ENCODE data around the gene LLGL2. TPM values are rescaled to one million over a fixed set of nuclear protein-coding genes. Genes with fewer than 3 reads are reported as not detected.
"Not testable (repeated sequence)": the region's sequence is repeated elsewhere in the genome, so short reads cannot be mapped to it uniquely, and the experiment has no call there.

Gene LLGL2
- total RNA-seq, 1 donor from 2014 or later: 2.0 TPM

GRCh38 chr17:75518983-75519537, 6.4 kb upstream of the LLGL2 start:
- peaks cover 39% of the 10 kb centered on the region for H3K4me1 ChIP-seq
- intact Hi-C loops (cut with micrococcal nuclease): loop anchor here (10.0 kb wide), 1 partner anchor 94 kb away; no protein-coding TSS in a partner anchor
- H3K4me3 ChIP-seq: no peak overlapping the region
- DNase-seq: no peak
- no peaks in the 10 kb centered on the region for H3K9me3 ChIP-seq (replicated peaks)
- H3K27me3 ChIP-seq (ENCODE audit: low read depth): no peaks in the 10 kb centered on the region
- H3K27ac ChIP-seq (replicated peaks): no peak overlapping the region
- peaks cover 13% of the 10 kb centered on the region for H3K36me3 ChIP-seq
- TF ChIP-seq CTCF (IDR thresholded peaks at IDR 0.05; ENCODE audit: borderline replicate concordance): no peak

- H3K27ac ChIP-seq (replicated peaks); intact Hi-C loops (cut with micrococcal nuclease); H3K27me3 ChIP-seq (ENCODE audit: low read depth); DNase-seq; H3K9me3 ChIP-seq (replicated peaks); H3K4me3 ChIP-seq: not testable (repeated sequence)
- peaks cover 13% of the 10 kb centered on the region for H3K36me3 ChIP-seq
- peaks cover 36% of the 10 kb centered on the region for H3K4me1 ChIP-seq
These were observed 5.1 kb upstream of the LLGL2 start for GRCh38 chr17:75520413-75520812.

GRCh38 chr17:75521290-75521689, 4.2 kb upstream of the LLGL2 start:
- intact Hi-C loops (cut with micrococcal nuclease): no loop called here
- no peak overlapping the region for H3K27ac ChIP-seq (replicated peaks)
- peaks cover 35% of the 10 kb centered on the region for H3K4me1 ChIP-seq
- H3K27me3 ChIP-seq (ENCODE audit: low read depth): no peaks in the 10 kb centered on the region
- no peak for DNase-seq
- H3K36me3 ChIP-seq: peaks cover 13% of the 10 kb centered on the region
- H3K4me3 ChIP-seq: no peak overlapping the region
- no peaks in the 10 kb centered on the region for H3K9me3 ChIP-seq (replicated peaks)
- TF ChIP-seq CTCF (IDR thresholded peaks at IDR 0.05; ENCODE audit: borderline replicate concordance): no peak

- Histone ChIP-seq H3K27ac (replicated peaks) (no peak overlapping the region), H3K9me3 (replicated peaks) (no peaks in the 10 kb centered on the region), H3K4me1 (peaks cover 33% of the 10 kb centered on the region), H3K36me3 (peaks cover 13% of the 10 kb centered on the region), H3K4me3 (no peak overlapping the region), H3K27me3 (ENCODE audit: low read depth) (no peaks in the 10 kb centered on the region)
- DNase-seq: no peak
- intact Hi-C loops (cut with micrococcal nuclease): no loop called here
- TF ChIP-seq CTCF (IDR thresholded peaks at IDR 0.05; ENCODE audit: borderline replicate concordance): no peak
These were observed 3.4 kb upstream of the LLGL2 start for GRCh38 chr17:75521951-75522727.

GRCh38 chr17:75523647-75524046, 1.9 kb upstream of the LLGL2 start:
- DNase-seq: no peak
- no peaks in the 10 kb centered on the region for H3K27me3 ChIP-seq (ENCODE audit: low read depth)
- TF ChIP-seq CTCF (IDR thresholded peaks at IDR 0.05; ENCODE audit: borderline replicate concordance): no peak
- H3K9me3 ChIP-seq (replicated peaks): no peaks in the 10 kb centered on the region
- peaks cover 21% of the 10 kb centered on the region for H3K4me1 ChIP-seq
- peaks cover 13% of the 10 kb centered on the region for H3K36me3 ChIP-seq
- H3K27ac ChIP-seq (replicated peaks): no peak overlapping the region
- intact Hi-C loops (cut with micrococcal nuclease): no loop called here
- H3K4me3 ChIP-seq: no peak overlapping the region

Data from left ventricle myocardium inferior (tissue), 1 donor.